Smooth muscle cell (in vitro differentiated cells): ENCODE results near the gene FAT4. TPM values are rescaled to one million over a fixed set of nuclear protein-coding genes. Genes with fewer than 3 reads are reported as not detected.

Source experiments
- DNase-seq: peaks from one replicate; lab custom pipeline; 2025; ENCODE audit not compliant: unreplicated experiment; lab: John Stamatoyannopoulos, UW
- H2AFZ ChIP-seq: fragments of 200-600 bp; sonication (generic); 2 replicates; pipeline ENCODE4 v1.6.0; 2016; ENCODE audit warnings: antibody characterized with exemption, low read depth, mild to moderate bottlenecking
- H3F3A ChIP-seq: fragments of 200-600 bp; sonication (generic); 2 replicates; pipeline ENCODE4 v1.6.0; 2017; ENCODE audit warnings: antibody characterized with exemption, low read depth
- H3K27ac ChIP-seq: fragments of 200-600 bp; sonication (generic); 2 replicates; pipeline ENCODE4 v1.5.1; 2016; ENCODE audit warnings: low read depth, mild to moderate bottlenecking
- H3K27me3 ChIP-seq: fragments of 200-600 bp; sonication (generic); 2 replicates; pipeline ENCODE4 v1.6.1; 2016; ENCODE audit warnings: low read depth, mild to moderate bottlenecking
- H3K36me3 ChIP-seq: fragments of 200-600 bp; sonication (generic); 2 replicates; pipeline ENCODE4 v1.5.1; 2016; ENCODE audit warnings: low read depth
- H3K4me1 ChIP-seq: fragments of 200-600 bp; sonication (generic); 2 replicates; pipeline ENCODE4 v1.5.1; 2016; ENCODE audit warnings: low read depth
- H3K4me2 ChIP-seq: fragments of 200-600 bp; sonication (generic); 2 replicates; pipeline ENCODE4 v1.6.0; 2016; ENCODE audit warnings: mild to moderate bottlenecking
- H3K4me3 ChIP-seq: fragments of 200-600 bp; sonication (generic); 2 replicates; pipeline ENCODE4 v1.5.1; 2016; ENCODE audit warnings: mild to moderate bottlenecking
- H3K79me2 ChIP-seq: fragments of 200-600 bp; sonication (generic); 2 replicates; pipeline ENCODE4 v1.6.0; 2016; ENCODE audit warnings: low read depth, mild to moderate bottlenecking
- H3K9ac ChIP-seq: fragments of 200-600 bp; sonication (generic); 2 replicates; pipeline ENCODE4 v1.6.0; 2016; ENCODE audit warnings: low read depth
- H3K9me3 ChIP-seq: fragments of 200-600 bp; sonication (generic); replicated peaks from 2 replicates; pipeline ENCODE4 v1.5.1; 2016; ENCODE audit warnings: low read depth
- H4K20me1 ChIP-seq: fragments of 200-600 bp; sonication (generic); 2 replicates; pipeline ENCODE4 v1.6.0; 2016; ENCODE audit warnings: low read depth
- WGBS: methylation state at CpG from one replicate; pipeline ENCODE4 v1.1.7; 2016; ENCODE audit warnings: low lambda C conversion rate; 5-methylcytosine and 5-hydroxymethylcytosine counted together
- polyA plus RNA-seq: library from polyadenylated mRNA; unstranded; fragments of >200 nt; fragmentation: Nextera tagmentation; extraction: Ambion mirVana; gene quantifications from 2 replicates; pipeline ENCODE4 v1.2.1, GENCODE V29; 2016
- total RNA-seq: library from RNA; depleted of rRNA; stranded (reverse); fragments of >200 nt; gene quantifications from 2 replicates; pipeline ENCODE4 v1.2.3, GENCODE V29; 2014
- TF ChIP-seq, protein P1 (sequence below): fragments of 200-600 bp; sonication (generic); IDR thresholded peaks from 2 replicates; pipeline ENCODE4 v1.5.1; 2017; ENCODE audit warnings: borderline replicate concordance, mild to moderate bottlenecking, antibody characterized with exemption; ENCODE audit not compliant: insufficient read depth, poor library complexity, severe bottlenecking

FAT4 gene
- total and polyA plus RNA-seq, 2 experiments from 2014 or later: 1.5 to 18.3 TPM

- H4K20me1 ChIP-seq: no peaks in the 10 kb centered on the region
- no peaks in the 10 kb centered on the region for H3K9me3 ChIP-seq
- no peak overlapping the region for H3K9ac ChIP-seq
- H3K79me2 ChIP-seq: peaks cover 25% of the 10 kb centered on the region
- H2AFZ ChIP-seq: no peak overlapping the region
- H3K27me3 ChIP-seq: no peaks in the 10 kb centered on the region
- H3K27ac ChIP-seq: no peak overlapping the region
- WGBS: 41% methylated on average over 2 of the region's 2 CpGs
- H3K4me2 ChIP-seq: no peak overlapping the region
- H3K4me3 ChIP-seq: no peak overlapping the region
- no peaks in the 10 kb centered on the region for H3K36me3 ChIP-seq
- no peak for DNase-seq
- H3F3A ChIP-seq: peaks cover 5% of the 10 kb centered on the region
- peaks cover 9% of the 10 kb centered on the region for H3K4me1 ChIP-seq
- TF ChIP-seq, protein P1, sequence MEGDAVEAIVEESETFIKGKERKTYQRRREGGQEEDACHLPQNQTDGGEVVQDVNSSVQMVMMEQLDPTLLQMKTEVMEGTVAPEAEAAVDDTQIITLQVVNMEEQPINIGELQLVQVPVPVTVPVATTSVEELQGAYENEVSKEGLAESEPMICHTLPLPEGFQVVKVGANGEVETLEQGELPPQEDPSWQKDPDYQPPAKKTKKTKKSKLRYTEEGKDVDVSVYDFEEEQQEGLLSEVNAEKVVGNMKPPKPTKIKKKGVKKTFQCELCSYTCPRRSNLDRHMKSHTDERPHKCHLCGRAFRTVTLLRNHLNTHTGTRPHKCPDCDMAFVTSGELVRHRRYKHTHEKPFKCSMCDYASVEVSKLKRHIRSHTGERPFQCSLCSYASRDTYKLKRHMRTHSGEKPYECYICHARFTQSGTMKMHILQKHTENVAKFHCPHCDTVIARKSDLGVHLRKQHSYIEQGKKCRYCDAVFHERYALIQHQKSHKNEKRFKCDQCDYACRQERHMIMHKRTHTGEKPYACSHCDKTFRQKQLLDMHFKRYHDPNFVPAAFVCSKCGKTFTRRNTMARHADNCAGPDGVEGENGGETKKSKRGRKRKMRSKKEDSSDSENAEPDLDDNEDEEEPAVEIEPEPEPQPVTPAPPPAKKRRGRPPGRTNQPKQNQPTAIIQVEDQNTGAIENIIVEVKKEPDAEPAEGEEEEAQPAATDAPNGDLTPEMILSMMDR: no peak
Observed at GRCh38 chr4:125331116-125331515, 16.4 kb downstream of the FAT4 start.

- no peaks in the 10 kb centered on the region for H4K20me1 ChIP-seq
- no peak overlapping the region for H2AFZ ChIP-seq
- peaks cover 11% of the 10 kb centered on the region for H3K4me1 ChIP-seq
- no peaks in the 10 kb centered on the region for H3K27me3 ChIP-seq
- no peak overlapping the region for H3K9ac ChIP-seq
- 88% methylated on average over 1 of the region's 1 CpG for WGBS
- H3K36me3 ChIP-seq: no peaks in the 10 kb centered on the region
- H3K27ac ChIP-seq: no peak overlapping the region
- TF ChIP-seq, protein P1: no peak
- peaks cover 18% of the 10 kb centered on the region for H3K79me2 ChIP-seq
- DNase-seq: no peak
- no peak overlapping the region for H3K4me2 ChIP-seq
- H3K4me3 ChIP-seq: no peak overlapping the region
- H3K9me3 ChIP-seq: no peaks in the 10 kb centered on the region
- H3F3A ChIP-seq: peaks cover 5% of the 10 kb centered on the region
Observed at GRCh38 chr4:125334926-125335325, 20.2 kb downstream of the FAT4 start.

DNA sequence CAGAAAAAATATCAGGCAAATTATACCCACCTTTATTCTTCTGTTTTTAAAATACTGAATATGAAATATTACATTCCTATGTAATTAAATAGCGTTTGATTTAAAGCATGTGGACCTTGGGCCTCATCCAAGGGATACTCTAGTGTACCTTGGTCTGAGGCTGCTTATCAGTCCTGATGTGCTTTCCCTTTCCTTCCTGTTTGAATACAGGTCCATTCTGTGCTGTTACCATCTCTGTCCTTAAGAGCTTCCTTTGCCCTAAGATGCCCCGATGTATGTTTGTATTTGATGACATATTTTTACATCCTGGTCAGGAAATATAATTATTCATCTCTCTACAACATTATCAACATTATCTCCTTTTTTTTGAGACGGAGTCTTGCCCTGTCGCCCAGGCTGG, 24.1 kb downstream of the FAT4 start:
- Histone ChIP-seq H2AFZ (no peak overlapping the region), H4K20me1 (no peaks in the 10 kb centered on the region), H3K36me3 (no peaks in the 10 kb centered on the region), H3K9ac (no peak overlapping the region), H3K27ac (no peak overlapping the region), H3K4me3 (no peak overlapping the region), H3F3A (no peaks in the 10 kb centered on the region), H3K4me2 (no peak overlapping the region), H3K79me2 (peaks cover 7% of the 10 kb centered on the region), H3K4me1 (peaks cover 5% of the 10 kb centered on the region), H3K9me3 (no peaks in the 10 kb centered on the region), H3K27me3 (no peaks in the 10 kb centered on the region)
- WGBS: 89% methylated on average over 4 of the region's 4 CpGs
- no peak for DNase-seq
- TF ChIP-seq, protein P1: no peak

DNA sequence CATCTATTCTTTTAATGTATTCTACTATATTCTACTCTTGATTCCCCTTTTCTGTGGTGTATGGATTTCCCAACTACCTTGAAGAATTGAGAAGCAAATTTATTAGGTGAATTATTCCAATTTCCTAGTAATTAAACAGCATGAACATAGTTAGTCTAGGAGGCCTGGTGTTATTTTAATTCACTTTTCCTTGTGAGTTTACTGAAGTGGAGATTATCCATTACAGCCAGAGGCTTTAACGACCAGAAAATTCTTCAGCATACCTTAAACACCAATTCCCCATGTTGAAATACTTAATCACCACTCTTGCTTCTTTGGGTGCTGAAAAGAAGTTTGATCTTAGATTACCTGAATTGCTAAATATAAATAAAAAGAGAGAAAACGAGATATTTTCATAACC, 29.4 kb downstream of the FAT4 start:
- Histone ChIP-seq H3F3A (no peaks in the 10 kb centered on the region), H3K9me3 (no peaks in the 10 kb centered on the region), H3K9ac (no peak overlapping the region), H3K4me2 (no peak overlapping the region), H3K79me2 (peaks cover 7% of the 10 kb centered on the region), H3K4me3 (no peak overlapping the region), H4K20me1 (no peaks in the 10 kb centered on the region), H2AFZ (no peak overlapping the region), H3K27ac (no peak overlapping the region), H3K36me3 (no peaks in the 10 kb centered on the region), H3K4me1 (peaks cover 28% of the 10 kb centered on the region), H3K27me3 (no peaks in the 10 kb centered on the region)
- no peak for DNase-seq
- TF ChIP-seq, protein P1: no peak
- WGBS: 92% methylated on average over 2 of the region's 2 CpGs
